Fibroblast of pulmonary artery (primary cell): ENCODE measurements around the gene TENM3.

Source experiments
- DNase-seq: peaks from one replicate; pipeline ENCODE4 v3.0.0-alpha.2; 2010; ENCODE audit warnings: low read depth
- H3K4me3 ChIP-seq: replicated peaks from 2 replicates; pipeline ENCODE4 v1.5.1; 2011; ENCODE audit warnings: low read depth, mild to moderate bottlenecking, control low read depth, low read length, moderate library complexity
- TF ChIP-seq, protein P1 (sequence below): IDR thresholded peaks from 2 replicates; pipeline ENCODE4 v1.5.1; 2011; ENCODE audit warnings: mild to moderate bottlenecking, control low read depth, low read length, inconsistent platforms; ENCODE audit errors: missing control alignments

Gene TENM3

DNA sequence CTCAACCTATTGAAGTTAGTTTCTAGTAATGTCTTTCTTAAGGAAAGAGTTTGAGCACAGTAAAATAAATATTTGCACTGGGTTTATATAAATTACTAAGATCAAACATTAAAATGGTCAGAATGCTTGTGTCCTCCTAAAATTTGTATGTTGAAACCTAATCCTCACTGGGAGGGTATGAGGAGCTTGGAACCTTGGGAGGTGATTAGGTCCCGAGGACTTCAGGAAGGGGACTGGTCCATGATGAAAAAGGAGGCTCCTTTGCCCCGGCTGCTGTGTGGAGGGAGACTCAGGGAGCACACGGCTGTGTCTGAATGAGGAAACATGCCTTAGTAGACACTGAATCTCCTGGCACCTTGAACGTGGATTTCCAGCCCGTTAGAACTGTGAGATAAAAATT, 221.9 kb downstream of the TENM3 start:
- DNase-seq: no peak
- H3K4me3 ChIP-seq: no peak overlapping the region
- TF ChIP-seq, protein P1, sequence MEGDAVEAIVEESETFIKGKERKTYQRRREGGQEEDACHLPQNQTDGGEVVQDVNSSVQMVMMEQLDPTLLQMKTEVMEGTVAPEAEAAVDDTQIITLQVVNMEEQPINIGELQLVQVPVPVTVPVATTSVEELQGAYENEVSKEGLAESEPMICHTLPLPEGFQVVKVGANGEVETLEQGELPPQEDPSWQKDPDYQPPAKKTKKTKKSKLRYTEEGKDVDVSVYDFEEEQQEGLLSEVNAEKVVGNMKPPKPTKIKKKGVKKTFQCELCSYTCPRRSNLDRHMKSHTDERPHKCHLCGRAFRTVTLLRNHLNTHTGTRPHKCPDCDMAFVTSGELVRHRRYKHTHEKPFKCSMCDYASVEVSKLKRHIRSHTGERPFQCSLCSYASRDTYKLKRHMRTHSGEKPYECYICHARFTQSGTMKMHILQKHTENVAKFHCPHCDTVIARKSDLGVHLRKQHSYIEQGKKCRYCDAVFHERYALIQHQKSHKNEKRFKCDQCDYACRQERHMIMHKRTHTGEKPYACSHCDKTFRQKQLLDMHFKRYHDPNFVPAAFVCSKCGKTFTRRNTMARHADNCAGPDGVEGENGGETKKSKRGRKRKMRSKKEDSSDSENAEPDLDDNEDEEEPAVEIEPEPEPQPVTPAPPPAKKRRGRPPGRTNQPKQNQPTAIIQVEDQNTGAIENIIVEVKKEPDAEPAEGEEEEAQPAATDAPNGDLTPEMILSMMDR: no peak

DNA sequence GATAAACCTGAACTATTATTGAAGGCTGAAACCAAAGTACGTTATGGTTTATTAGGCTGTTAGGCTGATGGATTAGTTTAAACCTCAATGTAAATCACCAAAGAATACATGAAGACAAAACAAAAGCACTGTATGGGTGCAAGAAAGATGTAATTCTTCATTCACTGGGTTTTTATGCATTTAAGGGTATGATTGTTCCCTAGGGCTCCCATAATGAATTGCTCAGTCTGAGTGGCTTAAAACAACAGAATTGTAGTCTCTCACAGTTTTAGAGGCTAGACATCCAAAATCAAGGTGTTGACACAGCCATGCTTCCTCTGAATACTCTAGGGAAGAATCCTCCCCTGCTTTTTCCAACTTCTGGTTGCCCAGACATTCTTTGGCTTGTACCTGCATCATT, 222.8 kb downstream of the TENM3 start:
- H3K4me3 ChIP-seq: no peak overlapping the region
- TF ChIP-seq, protein P1: no peak
- DNase-seq: no peak

DNA sequence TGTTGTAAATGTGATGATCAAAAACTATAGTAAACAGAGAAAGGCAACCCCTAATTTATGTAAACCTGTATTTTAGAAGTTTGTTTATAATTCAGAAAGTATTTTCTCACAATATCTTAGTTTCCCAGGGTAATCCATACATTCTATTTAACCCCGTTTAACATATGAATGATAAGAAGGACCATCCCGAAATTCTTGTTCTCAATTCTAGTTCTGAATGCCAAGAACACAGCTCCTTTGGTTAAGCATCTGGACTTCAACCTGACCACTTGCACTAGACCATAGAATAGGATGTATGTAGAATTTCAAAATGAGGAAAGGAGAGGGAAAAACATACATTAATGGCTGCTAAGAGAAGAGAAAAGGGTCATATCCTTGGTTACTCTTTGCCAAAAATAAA, 227.0 kb downstream of the TENM3 start:
- no peak overlapping the region for H3K4me3 ChIP-seq
- TF ChIP-seq, protein P1: no peak
- no peak for DNase-seq

DNA sequence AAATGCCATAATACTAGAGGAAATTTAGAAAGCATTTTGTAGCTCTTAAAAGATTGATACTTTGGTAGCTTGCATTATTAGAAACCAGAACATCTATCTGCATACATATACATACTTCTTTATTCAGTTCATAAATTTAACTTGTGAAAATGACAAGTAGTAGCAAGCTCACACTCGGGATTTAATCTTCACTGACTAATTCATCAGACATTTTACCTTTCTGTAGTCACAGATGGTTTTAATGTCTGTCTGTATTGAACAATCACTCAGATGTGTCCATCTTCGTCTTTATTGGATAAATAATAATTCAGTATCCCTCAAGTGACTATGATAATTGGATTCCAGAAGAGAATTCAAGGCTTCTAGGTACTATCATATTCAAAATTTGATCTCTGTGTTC, 232.3 kb downstream of the TENM3 start:
- H3K4me3 ChIP-seq: no peak overlapping the region
- TF ChIP-seq, protein P1: no peak
- DNase-seq: no peak

DNA sequence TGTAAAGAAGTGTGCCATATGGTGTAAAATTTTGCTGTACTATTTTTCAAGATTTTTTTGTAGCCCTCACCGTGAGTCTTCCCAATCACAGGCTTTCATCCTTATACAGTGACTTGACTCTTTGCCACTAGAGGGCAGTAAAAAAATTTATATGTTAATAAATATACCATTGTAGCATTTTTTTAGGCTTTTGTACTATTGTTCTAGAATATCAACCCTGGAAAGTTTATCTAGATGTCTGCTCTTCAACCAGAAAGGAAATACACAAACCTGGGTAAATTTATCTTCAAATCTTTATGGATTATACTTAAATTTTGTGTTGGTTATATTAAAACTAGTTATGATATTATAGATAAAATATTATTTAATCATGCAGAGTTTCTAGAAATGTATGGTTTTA, 235.3 kb downstream of the TENM3 start:
- TF ChIP-seq, protein P1: peak; percentile 59
- no peak overlapping the region for H3K4me3 ChIP-seq
- peak; percentile 65 for DNase-seq

DNA sequence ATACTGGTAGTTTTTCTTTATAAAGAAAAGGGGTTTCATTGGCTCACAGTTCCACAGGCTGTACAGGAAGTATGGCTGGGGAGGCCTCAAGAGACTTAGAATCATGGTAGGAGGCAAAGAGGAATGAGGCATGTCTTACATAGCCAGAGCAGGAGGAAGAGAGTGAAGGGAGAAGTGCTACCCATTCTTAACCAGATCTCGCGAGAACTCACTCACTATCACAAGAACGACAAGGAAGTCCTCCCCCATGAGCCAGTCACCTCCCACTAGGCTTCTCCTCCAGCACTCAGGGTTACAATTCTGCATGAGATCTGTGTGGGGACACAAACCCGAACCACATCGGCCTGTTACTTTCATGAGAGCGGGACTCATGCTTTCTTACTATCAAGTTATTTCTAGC, 240.5 kb downstream of the TENM3 start:
- TF ChIP-seq, protein P1: no peak
- no peak overlapping the region for H3K4me3 ChIP-seq
- no peak for DNase-seq

DNA sequence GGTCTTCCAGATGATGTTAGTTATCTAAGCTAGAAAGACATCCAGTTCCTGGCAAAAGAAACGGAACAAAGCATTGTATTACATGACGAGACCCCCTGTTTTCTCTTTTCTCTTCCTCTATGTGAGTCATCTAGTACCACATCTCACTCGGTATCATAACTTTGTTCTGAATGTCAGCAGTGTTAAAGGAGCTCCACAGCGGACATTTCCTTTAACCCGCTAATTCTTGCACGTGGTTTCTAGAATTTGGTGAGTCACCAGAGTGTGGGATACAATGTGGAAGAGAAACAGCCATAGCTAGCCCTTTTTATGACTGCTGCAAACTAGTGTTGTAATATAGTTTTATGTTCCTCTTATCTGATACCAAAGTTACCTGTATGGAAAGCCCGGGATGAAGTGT, 243.7 kb downstream of the TENM3 start:
- no peak overlapping the region for H3K4me3 ChIP-seq
- no peak for DNase-seq
- TF ChIP-seq, protein P1: no peak
